ENCODE measurements around the gene DCTN4. TPM values are rescaled to one million over a fixed set of nuclear protein-coding genes. Genes with fewer than 3 reads are reported as not detected.

The DCTN4 gene
- total and polyA plus RNA-seq, 9 of the 15 experiments (the other 6 are each of a cell fraction or from before 2014, with no cell fraction given): 20.4 to 64.9 (median 49.9) TPM

- peak; percentile 90 for TF ChIP-seq ZNF592 (IDR thresholded peaks at IDR 0.05)
- no peak for TF ChIP-seq SREBF1 (IDR thresholded peaks at IDR 0.05; ENCODE audit: borderline replicate concordance, low read depth, low read length)
- TF ChIP-seq ZBTB7A (IDR thresholded peaks at IDR 0.05; ENCODE audit: borderline replicate concordance, control insufficient read depth, low read depth, low read length): no peak
- peak; percentile 80 for TF ChIP-seq ETV1 (tag; conservative IDR thresholded peaks at IDR 0.05; ENCODE audit: low read depth)
- TF ChIP-seq ZBTB8A (IDR thresholded peaks at IDR 0.05; ENCODE audit: partially characterized antibody): no peak
- no peak for TF ChIP-seq ESRRB (CRISPR knock-in tag; IDR thresholded peaks at IDR 0.05; ENCODE audit: borderline replicate concordance)
- peak; percentile 93 for TF ChIP-seq CTBP1 (IDR thresholded peaks at IDR 0.05; ENCODE audit: borderline replicate concordance)
- TF ChIP-seq, protein P1, sequence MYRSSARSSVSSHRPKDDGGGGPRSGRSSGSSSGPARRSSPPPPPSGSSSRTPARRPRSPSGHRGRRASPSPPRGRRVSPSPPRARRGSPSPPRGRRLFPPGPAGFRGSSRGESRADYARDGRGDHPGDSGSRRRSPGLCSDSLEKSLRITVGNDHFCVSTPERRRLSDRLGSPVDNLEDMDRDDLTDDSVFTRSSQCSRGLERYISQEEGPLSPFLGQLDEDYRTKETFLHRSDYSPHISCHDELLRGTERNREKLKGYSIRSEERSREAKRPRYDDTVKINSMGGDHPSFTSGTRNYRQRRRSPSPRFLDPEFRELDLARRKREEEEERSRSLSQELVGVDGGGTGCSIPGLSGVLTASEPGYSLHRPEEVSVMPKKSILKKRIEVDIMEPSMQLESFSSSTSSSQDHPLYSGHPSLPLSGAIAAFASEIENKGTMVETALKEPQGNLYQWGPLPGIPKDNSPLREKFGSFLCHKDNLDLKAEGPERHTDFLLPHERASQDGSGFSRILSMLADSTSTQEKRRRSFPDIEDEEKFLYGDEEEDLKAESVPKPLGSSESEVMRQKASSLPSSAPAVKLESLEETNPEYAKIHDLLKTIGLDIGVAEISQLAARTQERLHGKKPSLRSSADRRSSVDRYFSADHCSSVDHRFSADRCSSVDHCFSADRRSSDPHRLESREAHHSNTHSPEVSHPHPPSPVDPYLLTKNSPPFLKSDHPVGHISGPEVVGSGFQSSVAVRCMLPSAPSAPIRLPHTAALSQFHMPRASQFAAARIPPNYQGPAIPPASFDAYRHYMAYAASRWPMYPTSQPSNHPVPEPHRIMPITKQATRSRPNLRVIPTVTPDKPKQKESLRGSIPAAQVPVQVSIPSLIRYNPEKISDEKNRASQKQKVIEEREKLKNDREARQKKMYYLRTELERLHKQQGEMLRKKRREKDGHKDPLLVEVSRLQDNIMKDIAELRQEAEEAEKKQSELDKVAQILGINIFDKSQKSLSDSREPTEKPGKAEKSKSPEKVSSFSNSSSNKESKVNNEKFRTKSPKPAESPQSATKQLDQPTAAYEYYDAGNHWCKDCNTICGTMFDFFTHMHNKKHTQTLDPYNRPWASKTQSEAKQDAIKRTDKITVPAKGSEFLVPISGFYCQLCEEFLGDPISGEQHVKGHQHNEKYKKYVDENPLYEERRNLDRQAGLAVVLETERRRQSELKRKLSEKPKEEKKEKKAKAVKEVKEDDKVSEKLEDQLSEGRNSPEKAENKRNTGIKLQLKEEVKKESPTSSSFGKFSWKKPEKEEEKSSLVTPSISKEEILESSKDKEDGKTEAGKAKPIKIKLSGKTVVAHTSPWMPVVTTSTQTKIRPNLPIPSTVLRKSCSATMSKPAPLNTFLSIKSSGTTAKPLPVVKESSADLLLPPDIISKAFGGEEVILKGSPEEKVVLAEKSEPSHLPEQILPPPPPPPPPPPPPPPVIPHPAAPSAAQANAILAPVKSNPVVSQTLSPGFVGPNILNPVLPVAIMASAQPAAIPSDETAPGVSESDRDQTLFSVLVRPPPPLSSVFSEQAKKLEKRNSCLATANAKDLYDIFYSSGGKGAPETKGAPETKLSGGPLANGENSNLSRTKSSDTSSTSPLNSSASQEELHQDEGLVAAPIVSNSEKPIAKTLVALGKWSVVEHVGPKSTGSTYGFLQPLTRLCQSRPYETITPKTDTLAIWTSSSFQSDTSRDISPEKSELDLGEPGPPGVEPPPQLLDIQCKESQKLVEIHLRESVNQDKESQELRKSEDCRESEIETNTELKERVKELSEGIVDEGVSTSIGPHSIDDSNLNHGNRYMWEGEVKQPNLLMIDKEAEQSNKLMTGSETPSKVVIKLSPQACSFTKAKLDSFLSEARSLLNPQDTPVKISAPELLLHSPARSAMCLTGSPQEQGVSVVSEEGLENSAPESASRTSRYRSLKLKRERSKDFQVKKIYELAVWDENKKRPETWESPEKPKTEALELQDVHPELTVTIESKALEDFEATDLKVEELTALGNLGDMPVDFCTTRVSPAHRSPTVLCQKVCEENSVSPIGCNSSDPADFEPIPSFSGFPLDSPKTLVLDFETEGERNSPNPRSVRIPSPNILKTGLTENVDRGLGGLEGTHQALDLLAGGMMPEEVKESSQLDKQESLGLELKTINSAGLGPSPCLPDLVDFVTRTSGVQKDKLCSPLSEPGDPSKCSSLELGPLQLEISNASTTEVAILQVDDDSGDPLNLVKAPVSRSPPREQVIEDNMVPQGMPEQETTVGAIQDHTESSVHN (IDR thresholded peaks at IDR 0.05; ENCODE audit: borderline replicate concordance in 1 of 2, low read depth in 1 of 2): 0 out of 4 replicates have a peak, but pooled peaks of 1 of the 2 experiments have one; percentile 25
- TF ChIP-seq SRF (CRISPR knock-in tag; IDR thresholded peaks at IDR 0.05): 0 out of 4 replicates have a peak, but pooled peaks have one; percentile 33
- TF ChIP-seq ATF2 (CRISPR knock-in tag; IDR thresholded peaks at IDR 0.05): no peak
- TF ChIP-seq ZFX (CRISPR knock-in tag; IDR thresholded peaks at IDR 0.05): peak; percentile 40
These were observed 4.4 kb upstream of the DCTN4 start (continued) for GRCh38 chr5:150763023-150763769.
